Measurements from ENCODE around the gene BCKDHA. TPM values are rescaled to one million over a fixed set of nuclear protein-coding genes. Genes with fewer than 3 reads are reported as not detected.

Gene BCKDHA
- total RNA-seq, 3 donors from 2014 or later (not counting 1 experiment from before 2014, with no cell fraction given), result 26.5 to 29.0 (median 28.3) TPM

DNA sequence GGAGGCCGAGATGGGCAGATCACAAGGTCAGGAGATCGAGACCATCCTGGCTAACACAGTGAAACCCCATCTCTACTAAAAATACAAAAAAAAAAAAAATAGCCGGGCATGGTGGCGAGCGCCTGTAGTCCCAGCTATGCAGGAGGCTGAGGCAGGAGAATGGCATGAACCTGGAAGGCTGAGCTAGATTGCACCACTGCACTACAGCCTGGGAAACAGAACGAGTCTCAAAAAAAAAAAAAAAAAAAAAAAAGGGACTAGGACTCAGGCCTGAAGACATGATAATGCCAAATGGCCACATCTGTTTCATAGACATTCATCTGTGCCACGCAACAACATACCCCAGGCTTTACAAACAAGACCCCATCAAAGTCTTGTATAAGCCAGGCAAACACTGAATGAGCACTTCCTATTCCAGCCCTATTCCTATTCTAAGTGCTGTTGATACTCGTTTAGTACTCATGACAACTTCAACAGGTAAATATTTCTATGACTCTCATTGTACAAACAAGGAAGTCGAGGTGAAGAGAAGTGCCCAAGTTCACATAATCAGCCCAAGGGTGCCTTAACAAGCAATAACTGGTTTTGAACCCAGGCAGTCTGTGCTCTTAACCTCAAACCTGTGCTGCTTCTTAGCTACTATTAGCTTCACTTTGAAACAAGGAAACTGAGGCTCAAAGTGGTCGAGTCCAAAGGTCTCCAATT, 35.3 kb upstream of the BCKDHA start:
- Mint-ChIP-seq H3K4me3 (peak overlapping the region; percentile 17), H3K9me3 (no peaks in the 10 kb centered on the region), H3K27ac (peak overlapping the region; percentile 98), H3K36me3 (no peaks in the 10 kb centered on the region), H3K27me3 (ENCODE audit: low read depth in 2 of 2) (no peaks in the 10 kb centered on the region), H3K4me1 (peaks cover 24 to 35% of the 10 kb centered on the region in 2 donors)
- Histone ChIP-seq H3K36me3 (ENCODE audit: control insufficient read depth, insufficient read depth, low read length) (peaks cover 2% of the 10 kb centered on the region), H3K27ac (ENCODE audit: low read length) (no peak overlapping the region), H3K27me3 (ENCODE audit: control insufficient read depth, insufficient read depth, low read length) (no peaks in the 10 kb centered on the region), H3K4me3 (ENCODE audit: low read length) (no peak overlapping the region), H3K9me3 (ENCODE audit: control insufficient read depth, insufficient read depth, low read length) (no peaks in the 10 kb centered on the region), H3K4me1 (ENCODE audit: control insufficient read depth, insufficient read depth, low read length) (peaks cover 32% of the 10 kb centered on the region)
- ATAC-seq (no peak), DNase-seq (no peak)
- 93% methylated on average over 7 of the region's 10 CpGs for WGBS (ENCODE audit: insufficient coverage)
- TF ChIP-seq, protein P1, sequence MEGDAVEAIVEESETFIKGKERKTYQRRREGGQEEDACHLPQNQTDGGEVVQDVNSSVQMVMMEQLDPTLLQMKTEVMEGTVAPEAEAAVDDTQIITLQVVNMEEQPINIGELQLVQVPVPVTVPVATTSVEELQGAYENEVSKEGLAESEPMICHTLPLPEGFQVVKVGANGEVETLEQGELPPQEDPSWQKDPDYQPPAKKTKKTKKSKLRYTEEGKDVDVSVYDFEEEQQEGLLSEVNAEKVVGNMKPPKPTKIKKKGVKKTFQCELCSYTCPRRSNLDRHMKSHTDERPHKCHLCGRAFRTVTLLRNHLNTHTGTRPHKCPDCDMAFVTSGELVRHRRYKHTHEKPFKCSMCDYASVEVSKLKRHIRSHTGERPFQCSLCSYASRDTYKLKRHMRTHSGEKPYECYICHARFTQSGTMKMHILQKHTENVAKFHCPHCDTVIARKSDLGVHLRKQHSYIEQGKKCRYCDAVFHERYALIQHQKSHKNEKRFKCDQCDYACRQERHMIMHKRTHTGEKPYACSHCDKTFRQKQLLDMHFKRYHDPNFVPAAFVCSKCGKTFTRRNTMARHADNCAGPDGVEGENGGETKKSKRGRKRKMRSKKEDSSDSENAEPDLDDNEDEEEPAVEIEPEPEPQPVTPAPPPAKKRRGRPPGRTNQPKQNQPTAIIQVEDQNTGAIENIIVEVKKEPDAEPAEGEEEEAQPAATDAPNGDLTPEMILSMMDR (IDR thresholded peaks at IDR 0.05), result no peak
- intact Hi-C loops (cut with micrococcal nuclease), result no loop called here

DNA sequence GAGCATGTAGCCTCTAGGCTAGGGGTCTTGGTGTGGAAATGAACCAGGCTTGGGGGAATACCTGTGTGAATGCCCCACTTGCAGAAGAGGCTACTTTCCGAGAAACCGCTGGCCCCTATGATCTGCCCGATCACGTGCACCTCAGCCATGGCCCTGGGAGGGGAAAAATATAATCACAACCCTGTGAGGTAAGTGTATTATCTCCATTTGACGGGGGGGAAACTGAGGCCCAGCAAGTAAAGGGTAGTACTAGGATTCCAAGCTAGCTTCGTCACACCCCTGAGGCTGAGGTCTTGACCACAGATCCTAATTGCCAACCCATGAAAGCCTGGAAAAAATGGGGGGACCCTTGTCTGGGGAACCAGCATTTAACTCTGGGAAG, 34.3 kb upstream of the BCKDHA start:
- Histone ChIP-seq H3K27ac (ENCODE audit: low read length) (peak overlapping the region; percentile 99), H3K9me3 (ENCODE audit: control insufficient read depth, insufficient read depth, low read length) (no peaks in the 10 kb centered on the region), H3K4me3 (ENCODE audit: low read length) (peak overlapping the region; percentile 93), H3K4me1 (ENCODE audit: control insufficient read depth, insufficient read depth, low read length) (peaks cover 23% of the 10 kb centered on the region), H3K27me3 (ENCODE audit: control insufficient read depth, insufficient read depth, low read length) (no peaks in the 10 kb centered on the region), H3K36me3 (ENCODE audit: control insufficient read depth, insufficient read depth, low read length) (peaks cover 2% of the 10 kb centered on the region)
- no peaks in the 10 kb centered on the region for H3K36me3 Mint-ChIP-seq
- H3K27ac Mint-ChIP-seq, result peak overlapping the region; percentile 98
- intact Hi-C loops (cut with micrococcal nuclease), result no loop called here
- H3K27me3 Mint-ChIP-seq (ENCODE audit: low read depth in 2 of 2), result no peaks in the 10 kb centered on the region
- no peaks in the 10 kb centered on the region for H3K9me3 Mint-ChIP-seq
- TF ChIP-seq, protein P1 (IDR thresholded peaks at IDR 0.05), result no peak
- peak in 1 of 2 donors; percentile 33 for DNase-seq
- H3K4me1 Mint-ChIP-seq, result peaks cover 19 to 25% of the 10 kb centered on the region in 2 donors
- H3K4me3 Mint-ChIP-seq, result peak overlapping the region; percentile 89
- no peak for ATAC-seq
- WGBS (ENCODE audit: insufficient coverage), result 59% methylated on average over 6 of the region's 6 CpGs

DNA sequence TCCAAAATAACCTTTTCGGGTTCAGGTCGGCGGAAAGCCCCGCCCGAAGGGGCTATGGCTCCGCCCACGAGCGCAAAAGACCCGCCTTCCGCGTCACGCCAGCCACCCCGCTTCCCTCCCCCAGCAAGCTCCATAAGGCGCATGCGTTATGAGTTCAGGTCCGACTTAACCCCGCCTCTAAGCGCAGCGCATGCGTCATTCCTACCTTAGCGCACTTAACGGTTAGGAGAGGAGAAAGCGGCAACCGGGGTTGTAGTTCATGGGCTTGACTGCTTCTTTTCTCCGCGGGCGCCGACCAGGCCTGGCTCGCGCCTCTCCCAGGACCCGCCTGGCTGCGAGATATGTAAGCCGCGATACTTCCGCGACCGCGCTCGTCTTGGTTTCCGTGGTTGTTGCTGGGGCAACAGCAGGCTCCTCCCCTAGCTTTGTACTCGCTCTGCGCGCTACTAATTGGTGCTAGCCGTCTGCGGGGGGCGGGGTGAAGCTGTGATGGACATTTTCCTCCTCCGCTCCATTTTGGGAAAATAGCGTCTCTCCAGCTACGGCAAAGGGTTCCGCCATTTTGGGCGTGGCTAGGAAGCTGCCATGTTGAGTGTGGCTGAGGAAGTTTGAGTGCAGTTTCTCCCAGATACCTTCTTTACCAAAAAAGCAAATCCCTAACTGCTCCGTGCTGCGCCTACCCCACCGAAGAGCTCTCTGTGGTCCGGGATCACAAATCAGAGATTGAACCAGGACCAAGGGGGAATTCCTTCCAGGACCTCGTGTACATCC, 33.7 kb upstream of the BCKDHA start, which contains the start of gene B9D2:
Gene B9D2, minus strand, starts transcription at position 397 of the 771 bp plus-strand sequence. CDS start 630 bp downstream, outside the sequence.
- Mint-ChIP-seq H3K4me1 (peaks cover 17 to 22% of the 10 kb centered on the region in 2 donors), H3K4me3 (peak within 1 kb of the TSS; percentile 89), H3K36me3 (no peaks in the 10 kb centered on the region), H3K27me3 (ENCODE audit: low read depth in 2 of 2) (no peaks in the 10 kb centered on the region), H3K9me3 (no peaks in the 10 kb centered on the region), H3K27ac (peak within 1 kb of the TSS; percentile 98)
- H3K4me3 ChIP-seq (ENCODE audit: low read length), result peak within 1 kb of the TSS; percentile 93
- intact Hi-C loops (cut with micrococcal nuclease), result loop anchor here (1.0 kb wide), 3 partner anchors 10 to 101 kb away; partner anchors contain the start of genes BCKDHA and EXOSC5
- under 1% methylated on average over 54 of the region's 56 CpGs for WGBS (ENCODE audit: insufficient coverage)
- TF ChIP-seq, protein P1 (IDR thresholded peaks at IDR 0.05), result no peak
- no peaks in the 10 kb centered on the region for H3K9me3 ChIP-seq (ENCODE audit: control insufficient read depth, insufficient read depth, low read length)
- ATAC-seq, result peak; percentile 89 to 97 (median 92)
- peak; percentile 96 to 99 for DNase-seq
- H3K27me3 ChIP-seq (ENCODE audit: control insufficient read depth, insufficient read depth, low read length), result no peaks in the 10 kb centered on the region
- H3K36me3 ChIP-seq (ENCODE audit: control insufficient read depth, insufficient read depth, low read length), result peaks cover 2% of the 10 kb centered on the region
- H3K4me1 ChIP-seq (ENCODE audit: control insufficient read depth, insufficient read depth, low read length), result peaks cover 18% of the 10 kb centered on the region
- peak within 1 kb of the TSS; percentile 99 for H3K27ac ChIP-seq (ENCODE audit: low read length)
